Measurements from ENCODE around the gene TMCO4. TPM values are rescaled to one million over a fixed set of nuclear protein-coding genes. Genes with fewer than 3 reads are reported as not detected.

Gene TMCO4
- total RNA-seq, 2 donors from 2014 or later, result 26.9 to 44.1 TPM

DNA sequence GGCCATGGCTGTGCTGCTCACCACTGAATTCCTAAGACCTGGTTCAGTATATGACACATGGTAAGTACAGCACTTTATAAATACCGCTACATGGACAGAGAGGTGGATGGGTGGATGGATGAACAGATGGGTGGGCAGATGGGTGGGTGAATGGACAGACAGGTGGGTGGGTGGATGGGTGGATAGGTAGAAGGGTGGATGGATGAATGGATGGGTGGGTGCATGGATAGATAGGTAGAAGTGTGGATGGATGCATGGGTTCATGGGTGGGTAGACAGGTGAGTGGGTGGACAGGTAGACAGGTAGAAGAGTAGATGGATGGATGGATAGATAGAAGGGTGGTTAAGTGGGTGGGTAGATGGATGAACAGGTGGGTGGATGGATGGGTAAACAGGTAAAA is 54.8 kb downstream of the TMCO4 start:
- no peaks in the 10 kb centered on the region for H3K4me1 ChIP-seq
- no peak for DNase-seq
- no peak overlapping the region for H3K9ac ChIP-seq (ENCODE audit: low read depth in 2 of 2, low read length in 2 of 2)
- H3K9me3 ChIP-seq, result no peaks in the 10 kb centered on the region
- H3K27me3 ChIP-seq, result no peaks in the 10 kb centered on the region
- TF ChIP-seq, protein P1, sequence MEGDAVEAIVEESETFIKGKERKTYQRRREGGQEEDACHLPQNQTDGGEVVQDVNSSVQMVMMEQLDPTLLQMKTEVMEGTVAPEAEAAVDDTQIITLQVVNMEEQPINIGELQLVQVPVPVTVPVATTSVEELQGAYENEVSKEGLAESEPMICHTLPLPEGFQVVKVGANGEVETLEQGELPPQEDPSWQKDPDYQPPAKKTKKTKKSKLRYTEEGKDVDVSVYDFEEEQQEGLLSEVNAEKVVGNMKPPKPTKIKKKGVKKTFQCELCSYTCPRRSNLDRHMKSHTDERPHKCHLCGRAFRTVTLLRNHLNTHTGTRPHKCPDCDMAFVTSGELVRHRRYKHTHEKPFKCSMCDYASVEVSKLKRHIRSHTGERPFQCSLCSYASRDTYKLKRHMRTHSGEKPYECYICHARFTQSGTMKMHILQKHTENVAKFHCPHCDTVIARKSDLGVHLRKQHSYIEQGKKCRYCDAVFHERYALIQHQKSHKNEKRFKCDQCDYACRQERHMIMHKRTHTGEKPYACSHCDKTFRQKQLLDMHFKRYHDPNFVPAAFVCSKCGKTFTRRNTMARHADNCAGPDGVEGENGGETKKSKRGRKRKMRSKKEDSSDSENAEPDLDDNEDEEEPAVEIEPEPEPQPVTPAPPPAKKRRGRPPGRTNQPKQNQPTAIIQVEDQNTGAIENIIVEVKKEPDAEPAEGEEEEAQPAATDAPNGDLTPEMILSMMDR (IDR thresholded peaks at IDR 0.05), result no peak
- intact Hi-C loops (cut with DNase I), result no loop called here
- H3K27ac ChIP-seq, result no peak overlapping the region
- H3K4me3 ChIP-seq, result no peak overlapping the region
- no peaks in the 10 kb centered on the region for H3K36me3 ChIP-seq

DNA sequence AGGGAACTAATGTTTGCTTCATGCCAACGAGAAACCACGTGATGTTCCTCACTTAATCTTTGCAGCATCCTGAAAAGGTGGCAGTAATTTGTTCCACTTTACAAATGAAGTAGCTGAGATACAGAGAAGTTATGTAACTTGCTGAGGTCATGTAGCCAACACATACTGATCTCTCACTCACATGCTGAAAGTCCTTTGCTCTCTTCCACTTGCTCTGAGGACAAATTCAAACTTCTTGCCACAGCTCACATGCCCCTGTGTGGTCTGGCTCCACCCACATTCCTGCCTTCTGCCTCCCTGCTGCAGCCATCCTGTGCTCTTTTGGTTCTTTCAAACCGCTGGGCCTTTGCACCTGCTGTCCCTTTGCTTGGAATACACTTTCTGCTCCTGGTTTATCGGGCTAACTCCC is 55.4 kb downstream of the TMCO4 start:
- Histone ChIP-seq H3K27me3 (no peaks in the 10 kb centered on the region), H3K4me3 (no peak overlapping the region), H3K27ac (no peak overlapping the region), H3K9me3 (no peaks in the 10 kb centered on the region), H3K36me3 (no peaks in the 10 kb centered on the region), H3K9ac (ENCODE audit: low read depth in 2 of 2, low read length in 2 of 2) (no peak overlapping the region), H3K4me1 (no peaks in the 10 kb centered on the region)
- no peak for DNase-seq
- TF ChIP-seq, protein P1 (IDR thresholded peaks at IDR 0.05), result no peak
- intact Hi-C loops (cut with DNase I), result no loop called here

DNA sequence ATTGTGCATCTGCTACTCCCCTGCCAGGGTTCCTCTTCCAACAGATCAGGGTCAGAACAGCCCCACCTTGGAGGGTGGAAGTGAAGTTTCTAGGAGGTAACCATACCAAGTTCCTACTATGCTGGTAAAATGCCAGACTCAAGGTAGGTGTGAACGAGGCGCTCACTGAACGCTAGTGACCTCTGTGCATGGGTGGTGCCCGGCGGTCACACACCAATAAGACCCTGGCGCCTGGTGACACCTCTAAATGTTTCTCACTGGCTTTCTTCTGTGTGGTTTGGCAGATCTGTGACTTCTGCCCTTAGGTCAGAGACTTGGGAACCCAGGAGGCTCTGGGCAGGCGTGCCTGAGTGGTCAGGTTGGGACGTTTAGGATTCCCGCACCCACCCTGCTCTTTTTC is 55.9 kb downstream of the TMCO4 start:
- intact Hi-C loops (cut with DNase I), result no loop called here
- TF ChIP-seq, protein P1 (IDR thresholded peaks at IDR 0.05), result no peak
- H3K9me3 ChIP-seq, result no peaks in the 10 kb centered on the region
- no peak overlapping the region for H3K9ac ChIP-seq (ENCODE audit: low read depth in 2 of 2, low read length in 2 of 2)
- DNase-seq, result no peak
- H3K4me1 ChIP-seq, result no peaks in the 10 kb centered on the region
- H3K27ac ChIP-seq, result no peak overlapping the region
- no peaks in the 10 kb centered on the region for H3K36me3 ChIP-seq
- no peak overlapping the region for H3K4me3 ChIP-seq
- no peaks in the 10 kb centered on the region for H3K27me3 ChIP-seq

DNA sequence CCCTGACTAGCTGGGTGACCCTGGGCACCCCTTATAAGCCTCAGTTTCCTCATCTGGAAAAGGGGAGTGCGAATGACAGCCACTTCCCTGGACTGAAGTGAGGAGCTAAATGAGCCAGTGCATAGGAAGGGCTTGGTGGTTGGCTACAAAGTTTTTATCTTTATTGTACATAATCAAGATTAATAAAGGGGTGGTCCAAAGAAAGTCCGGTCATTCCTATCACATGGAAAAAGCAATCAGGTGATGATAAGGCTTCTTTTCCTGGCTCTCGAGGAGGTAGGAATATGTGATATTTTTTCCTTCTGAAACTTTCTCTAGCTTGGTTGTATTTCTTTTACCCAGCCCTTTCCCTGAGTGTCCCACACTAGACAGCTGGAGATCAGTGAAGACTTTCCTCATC is 56.5 kb downstream of the TMCO4 start:
- intact Hi-C loops (cut with DNase I), result no loop called here

DNA sequence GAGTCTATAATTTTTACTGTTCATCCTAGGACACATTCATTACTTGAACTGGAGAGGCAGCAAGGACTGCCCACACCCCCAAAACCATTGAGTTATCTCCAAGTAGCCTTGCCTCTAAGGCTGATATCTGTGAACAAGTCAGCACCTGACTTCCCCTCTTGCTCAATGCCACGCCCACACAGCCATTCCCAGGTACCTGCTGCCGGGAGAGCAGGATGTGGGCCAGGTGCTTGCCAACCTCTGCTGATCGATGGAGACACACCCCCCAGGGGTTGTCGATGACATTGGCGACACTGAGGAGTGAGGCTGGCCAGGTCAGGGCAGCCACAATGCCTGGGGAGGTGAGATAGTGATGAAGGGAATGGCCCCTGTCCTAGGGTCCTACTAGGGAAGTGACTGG is 60.1 kb downstream of the TMCO4 start:
- Histone ChIP-seq H3K4me3 (no peak overlapping the region), H3K9ac (ENCODE audit: low read depth in 2 of 2, low read length in 2 of 2) (no peak overlapping the region), H3K4me1 (no peaks in the 10 kb centered on the region), H3K36me3 (no peaks in the 10 kb centered on the region), H3K27me3 (no peaks in the 10 kb centered on the region), H3K9me3 (no peaks in the 10 kb centered on the region), H3K27ac (no peak overlapping the region)
- intact Hi-C loops (cut with DNase I), result no loop called here
- TF ChIP-seq, protein P1 (IDR thresholded peaks at IDR 0.05), result no peak
- DNase-seq, result no peak

More for the DNA sequence above, 56.5 kb downstream of the TMCO4 start:
- DNase-seq, result no peak
- Histone ChIP-seq H3K9ac (ENCODE audit: low read depth in 2 of 2, low read length in 2 of 2) (no peak overlapping the region), H3K36me3 (no peaks in the 10 kb centered on the region), H3K9me3 (no peaks in the 10 kb centered on the region), H3K4me3 (no peak overlapping the region), H3K27me3 (no peaks in the 10 kb centered on the region), H3K27ac (no peak overlapping the region), H3K4me1 (no peaks in the 10 kb centered on the region)
- TF ChIP-seq, protein P1 (IDR thresholded peaks at IDR 0.05), result no peak

DNA sequence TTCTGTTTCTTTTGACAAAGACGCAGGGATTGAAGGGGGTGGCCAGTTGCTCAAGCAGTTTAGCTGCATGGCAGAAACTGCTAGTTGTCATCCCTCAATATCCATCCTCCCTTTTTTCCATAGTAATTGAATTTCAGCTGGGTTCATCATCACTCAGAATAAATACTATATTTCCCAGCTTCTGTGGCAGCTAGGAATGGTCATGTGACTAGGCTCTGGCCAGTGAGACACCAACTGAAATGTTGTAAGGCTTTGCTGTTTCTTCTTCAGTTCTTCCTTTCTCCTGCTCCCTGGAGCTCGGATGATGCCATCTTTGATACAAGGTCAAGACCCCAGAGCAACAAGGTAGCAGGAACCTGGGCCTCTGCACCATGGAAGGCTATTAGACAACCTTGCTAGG is 61.0 kb downstream of the TMCO4 start:
- H3K27ac ChIP-seq, result no peak overlapping the region
- TF ChIP-seq, protein P1 (IDR thresholded peaks at IDR 0.05), result no peak
- intact Hi-C loops (cut with DNase I), result no loop called here

More for the DNA sequence above, 61.0 kb downstream of the TMCO4 start:
- Histone ChIP-seq H3K4me3 (no peak overlapping the region), H3K9ac (ENCODE audit: low read depth in 2 of 2, low read length in 2 of 2) (no peak overlapping the region), H3K36me3 (no peaks in the 10 kb centered on the region), H3K9me3 (no peaks in the 10 kb centered on the region), H3K27me3 (no peaks in the 10 kb centered on the region), H3K4me1 (no peaks in the 10 kb centered on the region)
- no peak for DNase-seq
